Measurements from ENCODE around the gene PIMREG.
A peak's percentile ranks its signal among the peaks of the same experiment; 100 is the strongest.

- TF ChIP-seq EZH2 (IDR thresholded peaks at IDR 0.05; ENCODE audit: low read length) (no peak), CTCF (optimal IDR thresholded peaks at IDR 0.05 in 1 of 3, IDR thresholded peaks at IDR 0.05 in 1 of 3, conservative IDR thresholded peaks at IDR 0.05 in 1 of 3; ENCODE audit: extremely low read depth in 1 of 3, insufficient read depth in 2 of 3, low read length in 3 of 3) (peak; percentile 36 to 66 (median 64))
These were observed 31.2 kb upstream of the PIMREG start for GRCh38 chr17:6413065-6413464.
